ENCODE data around the gene SFMBT2. TPM values are rescaled to one million over a fixed set of nuclear protein-coding genes. Genes with fewer than 3 reads are reported as not detected.
"Not testable (repeated sequence)": the region's sequence is repeated elsewhere in the genome, so short reads cannot be mapped to it uniquely, and the experiment has no call there.

SFMBT2 gene
- total RNA-seq, 4 donors from 2014 or later: 1.2 to 5.5 (median 3.2) TPM

GRCh38 chr10:7305053-7305452 is 105.8 kb downstream of the SFMBT2 start:
- H3K27ac ChIP-seq: no peak overlapping the region
- DNase-seq (ENCODE audit: low spot score in 2 of 2): no peak
- H3K27me3 ChIP-seq: no peaks in the 10 kb centered on the region
- TF ChIP-seq CTCF (IDR thresholded peaks at IDR 0.05): no peak
- TF ChIP-seq EP300 (IDR thresholded peaks at IDR 0.05): no peak
- no peak for TF ChIP-seq POLR2A (IDR thresholded peaks at IDR 0.05)
- no peak for TF ChIP-seq POLR2AphosphoS5 (IDR thresholded peaks at IDR 0.05)
- H3K36me3 ChIP-seq: no peaks in the 10 kb centered on the region
- no peak overlapping the region for H3K4me3 ChIP-seq
- peaks cover 5% of the 10 kb centered on the region for H3K4me1 ChIP-seq
- WGBS: 93% methylated on average over 6 of the region's 6 CpGs
- H3K9me3 ChIP-seq: no peaks in the 10 kb centered on the region

GRCh38 chr10:7304110-7304509 is 106.7 kb downstream of the SFMBT2 start:
- no peaks in the 10 kb centered on the region for H3K36me3 ChIP-seq
- no peak overlapping the region for H3K27ac ChIP-seq
- TF ChIP-seq CTCF (IDR thresholded peaks at IDR 0.05) (no peak), EP300 (IDR thresholded peaks at IDR 0.05) (no peak), POLR2AphosphoS5 (IDR thresholded peaks at IDR 0.05) (no peak), POLR2A (IDR thresholded peaks at IDR 0.05) (no peak)
- no peaks in the 10 kb centered on the region for H3K27me3 ChIP-seq
- H3K4me3 ChIP-seq: no peak overlapping the region
- H3K9me3 ChIP-seq: no peaks in the 10 kb centered on the region
- H3K4me1 ChIP-seq: peaks cover 5% of the 10 kb centered on the region
- no peak for DNase-seq (ENCODE audit: low spot score in 2 of 2)
- WGBS: 96% methylated on average over 4 of the region's 4 CpGs

GRCh38 chr10:7302930-7303557 is 107.8 kb downstream of the SFMBT2 start:
- Histone ChIP-seq H3K27ac (no peak overlapping the region), H3K4me1 (peaks cover 5% of the 10 kb centered on the region), H3K36me3 (no peaks in the 10 kb centered on the region), H3K27me3 (no peaks in the 10 kb centered on the region), H3K9me3 (no peaks in the 10 kb centered on the region), H3K4me3 (no peak overlapping the region)
- WGBS: 37% methylated on average over 2 of the region's 2 CpGs
- no peak for TF ChIP-seq EP300 (IDR thresholded peaks at IDR 0.05)
- no peak for TF ChIP-seq POLR2AphosphoS5 (IDR thresholded peaks at IDR 0.05)
- no peak for TF ChIP-seq POLR2A (IDR thresholded peaks at IDR 0.05)
- no peak for DNase-seq (ENCODE audit: low spot score in 2 of 2)

- no peak for DNase-seq (ENCODE audit: low spot score in 2 of 2)
- Histone ChIP-seq H3K4me1 (peaks cover 5% of the 10 kb centered on the region), H3K27ac (no peak overlapping the region), H3K4me3 (no peak overlapping the region), H3K36me3 (no peaks in the 10 kb centered on the region), H3K27me3 (no peaks in the 10 kb centered on the region), H3K9me3 (no peaks in the 10 kb centered on the region)
- no peak for TF ChIP-seq EP300 (IDR thresholded peaks at IDR 0.05)
- WGBS: 33% methylated on average over 4 of the region's 4 CpGs
These were observed 108.4 kb downstream of the SFMBT2 start for GRCh38 chr10:7302392-7302906.

- Histone ChIP-seq H3K4me3 (no peak overlapping the region), H3K4me1 (peaks cover 5% of the 10 kb centered on the region), H3K36me3 (no peaks in the 10 kb centered on the region), H3K9me3 (no peaks in the 10 kb centered on the region), H3K27me3 (no peaks in the 10 kb centered on the region), H3K27ac (no peak overlapping the region)
- WGBS: 74% methylated on average over 21 of the region's 21 CpGs
- DNase-seq (ENCODE audit: low spot score in 2 of 2): no peak
- TF ChIP-seq CTCF (IDR thresholded peaks at IDR 0.05): no peak
- no peak for TF ChIP-seq POLR2AphosphoS5 (IDR thresholded peaks at IDR 0.05)
- TF ChIP-seq EP300 (IDR thresholded peaks at IDR 0.05): no peak
- no peak for TF ChIP-seq POLR2A (IDR thresholded peaks at IDR 0.05)
These were observed 109.6 kb downstream of the SFMBT2 start for GRCh38 chr10:7301006-7301778.

DNA sequence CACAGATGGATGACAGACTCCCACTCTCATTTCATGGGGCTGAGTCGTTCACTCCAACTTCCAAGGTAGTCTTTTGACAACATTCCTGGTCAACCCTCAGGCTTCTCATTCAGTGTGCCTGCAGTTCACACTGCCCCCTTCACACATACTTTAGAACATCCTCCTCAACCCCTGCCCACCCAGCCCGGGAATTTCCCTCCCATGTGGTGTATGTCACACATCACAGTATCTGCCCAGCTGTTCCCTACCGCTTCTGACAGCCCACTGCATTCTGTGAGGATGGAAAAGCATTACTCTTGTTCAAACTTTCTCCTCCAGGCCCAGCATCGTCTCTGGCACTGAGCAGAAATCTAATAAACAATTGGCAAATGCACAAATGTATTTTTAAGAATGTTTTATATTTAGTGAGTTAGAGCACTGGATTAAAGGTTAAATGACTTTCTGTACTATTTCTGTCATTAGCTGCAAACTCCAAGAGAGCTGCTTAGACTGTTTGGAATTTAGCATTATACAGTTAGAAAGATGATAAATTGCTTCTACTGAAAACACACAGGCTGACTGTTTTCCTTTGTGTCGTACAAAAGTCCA is 110.4 kb downstream of the SFMBT2 start:
- WGBS: 55% methylated on average over 5 of the region's 5 CpGs
- Histone ChIP-seq H3K9me3 (no peaks in the 10 kb centered on the region), H3K4me1 (no peaks in the 10 kb centered on the region), H3K27me3 (no peaks in the 10 kb centered on the region), H3K4me3 (no peak overlapping the region), H3K27ac (no peak overlapping the region), H3K36me3 (no peaks in the 10 kb centered on the region)
- TF ChIP-seq POLR2A (IDR thresholded peaks at IDR 0.05) (no peak), EP300 (IDR thresholded peaks at IDR 0.05) (no peak), CTCF (IDR thresholded peaks at IDR 0.05) (no peak), POLR2AphosphoS5 (IDR thresholded peaks at IDR 0.05) (no peak)
- DNase-seq (ENCODE audit: low spot score in 2 of 2): no peak

DNA sequence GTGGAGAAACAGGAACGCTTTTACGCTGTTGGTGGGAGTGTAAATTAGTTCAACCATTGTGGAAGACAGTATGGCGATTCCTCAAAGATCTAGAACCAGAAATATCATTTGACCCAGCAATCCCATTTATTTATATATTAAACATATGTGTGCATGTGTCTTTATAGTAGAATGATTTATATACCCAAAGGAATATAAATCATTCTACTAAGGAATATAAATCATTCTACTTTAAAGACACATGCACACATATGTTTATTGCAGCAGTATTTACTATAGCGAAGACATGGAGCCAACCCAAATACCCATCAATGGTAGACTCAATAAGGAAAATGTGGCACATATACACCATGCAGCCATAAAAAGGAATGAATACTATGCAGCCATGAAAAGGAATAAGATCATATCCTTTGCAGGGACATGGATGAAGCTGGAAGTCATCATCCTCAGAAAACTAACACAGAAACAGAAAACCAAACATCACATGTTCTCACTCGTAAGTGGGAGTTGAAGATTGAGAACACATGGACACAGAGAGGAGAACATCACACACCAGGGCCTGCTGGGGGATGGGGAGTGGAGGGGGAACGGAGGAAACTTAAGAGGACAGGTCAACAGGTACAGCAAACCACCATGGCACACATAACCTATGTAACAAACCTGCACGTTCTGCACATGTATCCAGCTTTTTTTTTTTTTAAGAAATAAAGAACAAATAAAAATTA is 111.1 kb downstream of the SFMBT2 start:
- H3K9me3 ChIP-seq; H3K4me1 ChIP-seq; H3K27me3 ChIP-seq; DNase-seq (ENCODE audit: low spot score in 2 of 2); H3K36me3 ChIP-seq; H3K27ac ChIP-seq; H3K4me3 ChIP-seq: not testable (repeated sequence)
- WGBS: 88% methylated on average over 7 of the region's 7 CpGs

Data from suprapubic skin (tissue), 4 donors.